Skeletal muscle satellite cell (primary cell): ENCODE data around the gene SUPT6H.
"Not testable (repeated sequence)": the region's sequence is repeated elsewhere in the genome, so short reads cannot be mapped to it uniquely, and the experiment has no call there.

ENCODE experiments used
- H3K27me3 ChIP-seq: 2 replicates; pipeline ENCODE4 v1.7.0; 2013; ENCODE audit warnings: low read length; ENCODE audit not compliant: control insufficient read depth, insufficient read depth
- H3K36me3 ChIP-seq: 2 replicates; pipeline ENCODE4 v1.7.0; 2013; ENCODE audit warnings: mild to moderate bottlenecking, control low read depth, low read length; ENCODE audit not compliant: insufficient read depth
- H3K4me1 ChIP-seq: 2 replicates; pipeline ENCODE4 v1.7.0; 2013; ENCODE audit warnings: low read length; ENCODE audit not compliant: control insufficient read depth, insufficient read depth
- H3K4me2 ChIP-seq: 2 replicates; pipeline ENCODE4 v1.7.0; 2013; ENCODE audit warnings: mild to moderate bottlenecking, low read length
- H3K4me3 ChIP-seq: 2 replicates; pipeline ENCODE4 v1.7.0; 2013; ENCODE audit warnings: low read length
- H3K9ac ChIP-seq: 2 replicates; pipeline ENCODE4 v1.7.0; 2013; ENCODE audit warnings: mild to moderate bottlenecking, low read depth, low read length, moderate library complexity
- H3K9me3 ChIP-seq: replicated peaks from 2 replicates; pipeline ENCODE4 v1.7.0; 2013; ENCODE audit warnings: mild to moderate bottlenecking, control low read depth, low read length

The SUPT6H gene

GRCh38 chr17:28714281-28714680 is 52.3 kb downstream of the SUPT6H start:
- peaks cover 36% of the 10 kb centered on the region for H3K36me3 ChIP-seq
- no peaks in the 10 kb centered on the region for H3K27me3 ChIP-seq
- no peak overlapping the region for H3K9ac ChIP-seq
- no peak overlapping the region for H3K4me3 ChIP-seq
- H3K4me2 ChIP-seq: no peak overlapping the region
- no peaks in the 10 kb centered on the region for H3K9me3 ChIP-seq
- peaks cover 42% of the 10 kb centered on the region for H3K4me1 ChIP-seq

- H3K4me1 ChIP-seq: peaks cover 42% of the 10 kb centered on the region
- H3K9me3 ChIP-seq: no peaks in the 10 kb centered on the region
- H3K4me2 ChIP-seq: peak overlapping the region; percentile 91
- peaks cover 36% of the 10 kb centered on the region for H3K36me3 ChIP-seq
- no peak overlapping the region for H3K4me3 ChIP-seq
- H3K9ac ChIP-seq: no peak overlapping the region
- no peaks in the 10 kb centered on the region for H3K27me3 ChIP-seq
Measured at GRCh38 chr17:28715217-28715616, 53.2 kb downstream of the SUPT6H start.

GRCh38 chr17:28716740-28717577 is 55.0 kb downstream of the SUPT6H start:
- peak overlapping the region; percentile 84 for H3K4me3 ChIP-seq
- H3K4me1 ChIP-seq: peaks cover 40% of the 10 kb centered on the region
- peaks cover 49% of the 10 kb centered on the region for H3K36me3 ChIP-seq
- H3K9ac ChIP-seq: peak overlapping the region; percentile 97
- no peaks in the 10 kb centered on the region for H3K27me3 ChIP-seq
- H3K4me2 ChIP-seq: peak overlapping the region; percentile 91
- no peaks in the 10 kb centered on the region for H3K9me3 ChIP-seq

DNA sequence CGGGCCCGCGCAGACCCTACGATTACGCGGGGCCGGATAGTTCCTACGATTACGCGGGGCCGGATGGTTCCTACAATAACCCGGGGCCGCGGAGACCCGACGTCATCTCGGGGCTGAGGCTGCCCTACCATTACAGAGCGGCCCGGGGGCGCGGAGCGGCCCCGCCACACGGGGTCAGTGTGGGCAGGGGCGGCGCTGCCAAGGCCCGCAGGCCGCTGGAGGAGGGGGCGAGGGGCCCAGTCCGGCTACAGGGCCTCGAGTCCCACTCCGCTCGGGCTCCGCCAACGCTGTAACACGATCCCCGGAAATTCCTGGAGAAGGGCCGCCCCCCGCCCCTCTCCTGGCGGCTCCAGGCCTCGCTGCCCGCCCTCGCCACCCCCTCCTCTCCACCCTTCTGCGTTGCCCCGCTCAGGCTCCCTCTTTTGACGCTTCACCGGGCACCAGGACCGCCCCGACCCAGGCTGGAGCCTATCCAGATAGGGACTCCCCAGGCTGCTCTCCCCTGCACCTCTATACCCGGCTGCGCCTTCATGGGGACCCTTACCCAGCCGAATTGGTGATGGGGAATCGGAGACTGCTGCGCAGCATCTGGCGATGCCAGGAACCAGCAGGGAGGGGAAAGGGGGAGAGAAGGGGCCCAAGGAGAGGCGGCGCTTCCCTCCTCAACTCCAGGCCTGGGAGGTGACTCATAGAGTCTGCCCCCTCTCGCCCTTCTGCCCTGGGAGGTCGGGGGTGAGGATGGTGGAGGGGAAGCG is 55.8 kb downstream of the SUPT6H start, which contains the start of gene RAB34:
RAB34 (minus strand) TSS at position 291 of the 755 bp plus-strand sequence. CDS start 602 bp downstream, outside the sequence.
- no peaks in the 10 kb centered on the region for H3K9me3 ChIP-seq
- peak within 1 kb of the TSS; percentile 84 for H3K4me3 ChIP-seq
- peaks cover 45% of the 10 kb centered on the region for H3K4me1 ChIP-seq
- peaks cover 51% of the 10 kb centered on the region for H3K36me3 ChIP-seq
- H3K4me2 ChIP-seq: peak within 1 kb of the TSS; percentile 91
- peak within 1 kb of the TSS; percentile 97 for H3K9ac ChIP-seq
- no peaks in the 10 kb centered on the region for H3K27me3 ChIP-seq

DNA sequence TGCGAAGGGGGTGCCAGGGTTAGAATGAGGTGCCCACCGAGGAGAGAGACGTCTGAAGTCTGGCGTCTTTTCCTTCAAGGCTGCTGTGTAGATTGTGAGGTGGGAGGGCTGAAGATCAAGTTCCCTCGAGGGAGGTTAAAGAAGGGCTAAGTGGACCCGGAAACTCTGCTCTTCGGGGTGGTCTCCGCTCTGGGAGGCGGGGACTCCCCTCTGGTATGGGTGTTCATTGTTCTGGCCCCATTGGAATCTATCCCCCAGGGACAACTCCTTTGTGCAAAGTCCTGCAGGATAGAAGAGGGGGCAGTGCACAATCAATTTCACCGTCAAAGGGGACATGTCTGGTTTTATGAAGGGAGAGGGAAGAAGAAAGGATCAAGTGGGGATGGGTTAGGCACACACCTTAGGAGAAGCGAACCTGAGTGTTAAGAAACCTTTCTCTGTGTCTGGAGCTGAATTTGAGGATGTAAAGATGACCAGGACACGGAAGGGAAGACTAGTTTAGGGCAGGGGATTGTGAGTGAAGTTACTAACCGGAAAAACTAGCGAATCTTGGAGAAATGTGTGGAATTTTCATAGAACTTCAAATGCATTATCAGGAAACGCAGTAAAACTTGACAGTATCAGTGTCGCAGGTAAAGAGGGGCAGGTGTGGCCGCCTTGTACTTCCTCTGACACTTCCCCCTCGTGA is 56.5 kb downstream of the SUPT6H start:
- H3K4me1 ChIP-seq: peaks cover 52% of the 10 kb centered on the region

DNA sequence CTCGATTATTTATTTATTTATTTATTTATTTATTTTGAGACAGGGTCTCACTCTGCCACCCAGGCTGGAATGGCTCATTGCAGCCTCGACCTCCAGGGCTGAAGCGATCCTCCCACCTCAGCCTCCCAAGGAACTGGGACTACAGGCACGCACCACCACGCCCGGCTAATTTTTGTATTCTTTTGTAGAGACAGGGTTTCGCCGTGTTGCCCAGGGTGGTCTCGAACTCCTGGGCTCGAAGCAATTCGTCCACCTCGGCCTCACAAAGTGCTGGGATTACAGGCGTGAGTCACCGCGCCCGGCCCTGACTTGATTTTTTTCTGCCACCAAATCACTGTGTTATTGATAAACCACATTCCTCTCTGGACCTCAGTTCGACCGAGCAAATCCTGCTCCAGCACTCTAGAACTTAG is 57.0 kb downstream of the SUPT6H start:
- H3K4me3 ChIP-seq: peak overlapping the region; percentile 95
- peak overlapping the region; percentile 91 for H3K4me2 ChIP-seq
- H3K9me3 ChIP-seq: no peaks in the 10 kb centered on the region
- H3K4me1 ChIP-seq: peaks cover 54% of the 10 kb centered on the region
- H3K36me3 ChIP-seq: peaks cover 56% of the 10 kb centered on the region
- no peaks in the 10 kb centered on the region for H3K27me3 ChIP-seq
- H3K9ac ChIP-seq: peak overlapping the region; percentile 97

More for the DNA sequence above, 56.5 kb downstream of the SUPT6H start:
- Histone ChIP-seq H3K4me3 (peak overlapping the region; percentile 84), H3K9ac (peak overlapping the region; percentile 97), H3K4me2 (peak overlapping the region; percentile 91), H3K27me3 (no peaks in the 10 kb centered on the region), H3K36me3 (peaks cover 55% of the 10 kb centered on the region), H3K9me3 (no peaks in the 10 kb centered on the region)

DNA sequence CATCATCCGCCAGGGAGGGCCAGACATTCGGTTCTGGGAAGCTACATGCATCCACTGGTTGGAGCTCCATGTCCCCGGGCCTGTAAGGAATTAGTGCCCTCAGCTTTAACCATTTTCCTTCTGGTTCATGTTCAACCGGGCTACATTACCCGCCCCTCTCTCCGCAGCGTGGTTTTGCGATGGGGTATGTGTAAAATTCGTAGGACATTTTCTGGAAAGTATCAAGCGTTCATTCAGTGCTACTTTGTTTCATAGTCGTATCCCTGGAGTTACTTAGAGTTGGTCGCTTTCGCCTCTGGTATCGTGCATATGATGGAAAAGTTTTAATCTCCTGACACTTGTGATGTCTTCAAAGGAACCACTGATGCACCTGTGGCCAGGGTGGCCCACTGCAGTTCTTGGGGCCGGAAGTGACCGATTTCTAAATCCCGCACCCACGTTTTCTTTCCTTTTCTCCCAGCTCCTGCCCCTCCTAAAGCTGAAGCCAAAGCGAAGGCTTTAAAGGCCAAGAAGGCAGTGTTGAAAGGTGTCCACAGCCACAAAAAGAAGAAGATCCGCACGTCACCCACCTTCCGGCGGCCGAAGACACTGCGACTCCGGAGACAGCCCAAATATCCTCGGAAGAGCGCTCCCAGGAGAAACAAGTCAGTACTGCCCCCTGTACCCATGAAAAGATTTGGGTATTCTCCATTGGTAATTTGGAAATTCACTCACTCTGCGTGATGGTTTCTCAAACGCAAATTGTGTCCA is 58.4 kb downstream of the SUPT6H start:
- peak overlapping the region; percentile 95 for H3K4me3 ChIP-seq
- peak overlapping the region; percentile 97 for H3K9ac ChIP-seq

DNA sequence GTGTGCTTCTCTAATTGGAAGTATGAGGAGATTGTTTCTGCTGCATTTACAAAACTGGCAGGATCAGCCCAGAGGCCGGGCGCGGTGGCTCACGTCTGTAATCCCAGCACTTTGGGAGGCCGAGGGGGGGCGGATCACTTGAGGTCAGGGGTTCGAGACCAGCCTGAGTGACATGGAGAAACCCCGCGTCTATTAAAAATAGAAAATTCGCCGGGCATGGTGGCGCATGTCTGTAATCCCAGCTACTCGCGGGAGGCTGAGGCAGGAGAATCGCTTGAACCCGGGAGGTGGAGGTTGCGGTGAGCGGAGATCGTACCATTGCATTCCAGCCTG is 59.0 kb downstream of the SUPT6H start:
- H3K4me3 ChIP-seq: peak overlapping the region; percentile 95

More for the DNA sequence above, 58.4 kb downstream of the SUPT6H start:
- Histone ChIP-seq H3K9me3 (no peaks in the 10 kb centered on the region), H3K27me3 (no peaks in the 10 kb centered on the region), H3K36me3 (peaks cover 54% of the 10 kb centered on the region), H3K4me1 (peaks cover 68% of the 10 kb centered on the region), H3K4me2 (peak overlapping the region; percentile 91)

DNA sequence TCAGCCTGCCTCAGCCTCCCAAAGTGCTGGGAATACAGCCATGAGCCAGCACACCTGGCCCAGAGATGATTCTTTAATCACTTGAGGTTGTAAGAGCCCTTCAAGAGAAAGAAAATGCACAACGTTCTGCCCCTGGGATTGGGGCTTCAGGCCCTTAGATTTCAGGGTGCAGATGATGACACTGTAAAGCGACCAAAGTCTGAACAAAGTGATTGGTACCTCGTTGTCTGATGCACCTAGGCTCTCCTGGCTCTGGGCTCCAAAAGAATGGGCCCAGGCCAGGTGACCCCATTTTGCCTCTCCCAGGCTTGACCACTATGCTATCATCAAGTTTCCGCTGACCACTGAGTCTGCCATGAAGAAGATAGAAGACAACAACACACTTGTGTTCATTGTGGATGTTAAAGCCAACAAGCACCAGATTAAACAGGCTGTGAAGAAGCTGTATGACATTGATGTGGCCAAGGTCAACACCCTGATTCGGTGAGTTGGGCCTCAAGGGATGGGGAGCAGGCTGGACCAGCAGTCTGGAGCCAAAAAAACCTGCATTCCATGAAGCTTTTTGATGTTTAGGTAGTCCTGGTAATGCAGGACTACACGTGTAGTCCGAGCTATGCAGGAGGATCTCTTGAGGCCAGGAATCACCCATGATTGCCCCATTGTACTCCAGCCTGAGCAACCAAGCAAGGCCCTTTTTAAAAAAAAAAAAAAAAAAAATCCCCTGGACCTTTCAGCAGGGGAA is 60.6 kb downstream of the SUPT6H start:
- no peak overlapping the region for H3K4me3 ChIP-seq
- H3K4me2 ChIP-seq: peak overlapping the region; percentile 91
- peaks cover 64% of the 10 kb centered on the region for H3K4me1 ChIP-seq
- H3K9me3 ChIP-seq: no peaks in the 10 kb centered on the region
- H3K27me3 ChIP-seq: no peaks in the 10 kb centered on the region
- H3K9ac ChIP-seq: peak overlapping the region; percentile 23
- peaks cover 44% of the 10 kb centered on the region for H3K36me3 ChIP-seq

More for the DNA sequence above, 59.0 kb downstream of the SUPT6H start:
- not testable (repeated sequence) for H3K27me3 ChIP-seq, H3K9me3 ChIP-seq
- Histone ChIP-seq H3K4me1 (peaks cover 67% of the 10 kb centered on the region), H3K9ac (peak overlapping the region; percentile 97), H3K36me3 (peaks cover 48% of the 10 kb centered on the region), H3K4me2 (peak overlapping the region; percentile 91)

GRCh38 chr17:28723159-28723835 is 61.3 kb downstream of the SUPT6H start:
- peak overlapping the region; percentile 23 for H3K9ac ChIP-seq
- peaks cover 59% of the 10 kb centered on the region for H3K4me1 ChIP-seq
- peak overlapping the region; percentile 91 for H3K4me2 ChIP-seq
- H3K36me3 ChIP-seq: peaks cover 44% of the 10 kb centered on the region
- no peaks in the 10 kb centered on the region for H3K27me3 ChIP-seq
- H3K9me3 ChIP-seq: no peaks in the 10 kb centered on the region
- no peak overlapping the region for H3K4me3 ChIP-seq
